Activated CD8-positive, alpha-beta memory T cell treated with anti-CD3 and anti-CD28 coated beads for 36 hours (primary cell): ENCODE results near the gene UCHL5. TPM values are rescaled to one million over a fixed set of nuclear protein-coding genes. Genes with fewer than 3 reads are reported as not detected.
"Not testable (repeated sequence)": the region's sequence is repeated elsewhere in the genome, so short reads cannot be mapped to it uniquely, and the experiment has no call there.

ENCODE experiments used
- CTCF ChIA-PET: fragments of 350-600 bp; sonication (Branson Sonifier 250); formaldehyde crosslinking; loops from one replicate; lab custom pipeline; 2021; ENCODE audit warnings: antibody characterized with exemption; lab: Charles Lee
- POLR2A ChIA-PET: fragments of 350-600 bp; sonication (Branson Sonifier 250); formaldehyde crosslinking; loops from one replicate; lab custom pipeline; 2021; ENCODE audit warnings: antibody characterized with exemption; lab: Charles Lee
- total RNA-seq, 2 experiments: library from RNA; stranded (reverse); gene quantifications; one replicate each; pipeline ENCODE4 v1.2.3, GENCODE V29; 2021

The UCHL5 gene
- total RNA-seq, 2 experiments from 2014 or later: 112 to 118 TPM

DNA sequence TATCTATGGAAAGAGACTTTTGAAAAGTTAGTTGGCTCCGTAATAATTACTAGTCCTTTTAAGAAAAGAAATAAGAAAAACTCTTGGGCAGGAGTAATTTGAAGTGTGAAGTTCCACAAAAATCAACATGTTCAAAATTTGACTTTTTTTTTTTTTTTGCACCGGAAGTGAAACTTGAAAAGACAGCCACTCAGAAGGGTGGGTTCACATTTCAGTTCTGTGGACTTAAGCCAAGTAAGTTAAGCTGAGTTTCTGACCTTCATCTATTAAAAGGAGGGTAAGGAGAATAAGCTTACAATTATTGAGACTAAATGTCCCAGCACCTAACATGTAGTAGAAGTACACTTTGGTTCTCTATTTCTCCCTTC is 11.2 kb upstream of the UCHL5 start:
- CTCF ChIA-PET: interaction anchor here (1.0 to 1.3 kb wide), 2 partner anchors 34 to 53 kb away, joined by 3 to 4 read pairs; partner anchors contain the start of gene GLRX2
- POLR2A ChIA-PET: interaction anchor here (0.7 to 0.9 kb wide), 2 partner anchors 12 to 21 kb away, joined by 3 to 6 read pairs; partner anchors contain the start of genes RO60 and UCHL5

DNA sequence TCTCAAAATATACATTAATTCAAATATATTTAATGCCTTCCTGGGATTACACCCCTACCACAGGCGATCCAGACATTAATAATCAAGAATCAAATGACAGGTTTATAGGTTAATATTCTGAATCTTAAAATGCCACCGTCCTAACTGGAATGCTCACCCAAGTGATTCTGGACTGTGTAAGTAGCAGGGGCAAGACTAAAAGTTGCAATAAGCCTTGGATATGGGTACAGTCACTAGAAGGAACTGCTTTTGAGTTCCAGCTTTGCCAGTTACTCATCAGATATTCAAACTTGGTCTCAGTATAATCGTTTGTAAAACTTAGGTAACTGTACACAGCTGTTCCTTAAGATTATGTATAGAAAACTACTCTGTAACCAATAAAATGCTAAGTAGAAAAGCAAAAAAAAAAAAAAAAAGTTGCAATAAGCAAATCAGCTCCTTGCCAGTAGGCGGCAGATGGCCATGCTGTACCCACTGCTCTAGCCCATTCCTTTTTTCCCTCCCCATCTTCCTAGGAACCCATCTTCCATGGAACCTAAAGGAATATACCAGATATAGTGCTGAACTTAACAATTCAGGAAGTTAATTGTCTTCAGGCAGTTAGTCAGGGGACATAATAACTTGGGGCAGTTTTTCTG is 10.7 kb upstream of the UCHL5 start:
- POLR2A ChIA-PET: no interaction called here
- CTCF ChIA-PET: interaction anchor here (0.7 to 1.3 kb wide), 3 partner anchors 11 to 53 kb away, joined by 3 to 4 read pairs (median 4); partner anchors contain the start of genes GLRX2, RO60 and UCHL5

DNA sequence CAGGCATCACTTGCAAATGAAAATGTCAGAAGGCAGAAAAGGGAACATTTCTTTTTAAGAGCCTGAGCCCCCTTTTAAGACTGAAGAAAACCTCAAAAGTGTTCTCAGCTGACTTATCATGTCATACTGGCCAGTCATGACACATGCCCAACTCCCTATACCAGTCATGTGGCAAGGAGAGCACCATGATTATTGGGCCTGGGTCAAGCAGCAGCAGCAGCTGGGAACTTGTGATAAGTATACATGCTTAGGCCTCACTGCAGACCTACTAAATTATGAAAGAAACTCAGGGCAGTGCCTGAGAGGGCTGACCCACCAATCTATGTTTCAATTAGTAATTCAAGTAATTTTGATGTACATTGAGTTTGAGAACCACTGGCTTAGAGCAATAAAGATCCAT is 8.9 kb upstream of the UCHL5 start:
- ChIA-PET CTCF (no interaction called here), POLR2A (interaction anchor here (0.6 kb wide), 1 partner anchor 724 kb away, joined by 3 read pairs; no protein-coding TSS in a partner anchor)

DNA sequence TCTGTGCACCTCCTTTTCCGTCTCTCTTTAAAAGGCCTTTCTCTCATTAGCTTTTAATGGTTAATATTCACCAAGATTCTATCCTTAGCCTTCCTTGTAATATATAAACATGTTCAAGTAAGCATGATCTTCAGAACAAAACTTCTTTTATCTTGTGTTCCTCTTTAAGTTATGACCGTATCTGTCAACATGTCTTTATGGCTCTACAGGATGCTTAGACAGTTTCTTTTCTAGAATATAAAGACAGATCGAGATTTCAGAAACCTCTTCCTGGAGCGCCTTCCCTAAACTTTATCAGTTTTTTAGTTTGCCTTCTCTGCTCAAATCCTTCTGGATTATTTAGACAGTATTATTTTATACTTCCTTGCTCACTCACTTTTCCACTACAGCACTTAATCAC is 7.4 kb upstream of the UCHL5 start:
- CTCF ChIA-PET: no interaction called here
- POLR2A ChIA-PET: no interaction called here

DNA sequence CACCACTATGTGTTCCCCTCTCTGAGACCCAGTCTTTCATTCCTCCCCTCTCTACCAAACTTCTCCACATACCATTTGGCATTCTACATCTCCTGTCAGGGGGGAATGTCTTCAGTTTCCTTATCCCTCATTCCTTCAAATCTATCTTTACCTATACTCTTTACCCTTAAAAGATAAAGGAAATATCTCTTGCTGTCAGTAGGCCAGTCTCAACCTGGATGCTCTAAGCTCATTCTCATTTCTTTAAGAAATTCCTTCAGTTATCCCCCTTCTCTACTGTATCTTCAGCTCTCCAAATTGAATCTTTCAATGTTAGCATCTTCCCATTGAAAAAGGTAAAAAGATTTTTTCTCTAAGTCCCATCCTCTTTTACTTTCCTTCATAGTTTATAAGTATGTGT is 6.8 kb upstream of the UCHL5 start:
- POLR2A ChIA-PET: no interaction called here
- CTCF ChIA-PET: no interaction called here

DNA sequence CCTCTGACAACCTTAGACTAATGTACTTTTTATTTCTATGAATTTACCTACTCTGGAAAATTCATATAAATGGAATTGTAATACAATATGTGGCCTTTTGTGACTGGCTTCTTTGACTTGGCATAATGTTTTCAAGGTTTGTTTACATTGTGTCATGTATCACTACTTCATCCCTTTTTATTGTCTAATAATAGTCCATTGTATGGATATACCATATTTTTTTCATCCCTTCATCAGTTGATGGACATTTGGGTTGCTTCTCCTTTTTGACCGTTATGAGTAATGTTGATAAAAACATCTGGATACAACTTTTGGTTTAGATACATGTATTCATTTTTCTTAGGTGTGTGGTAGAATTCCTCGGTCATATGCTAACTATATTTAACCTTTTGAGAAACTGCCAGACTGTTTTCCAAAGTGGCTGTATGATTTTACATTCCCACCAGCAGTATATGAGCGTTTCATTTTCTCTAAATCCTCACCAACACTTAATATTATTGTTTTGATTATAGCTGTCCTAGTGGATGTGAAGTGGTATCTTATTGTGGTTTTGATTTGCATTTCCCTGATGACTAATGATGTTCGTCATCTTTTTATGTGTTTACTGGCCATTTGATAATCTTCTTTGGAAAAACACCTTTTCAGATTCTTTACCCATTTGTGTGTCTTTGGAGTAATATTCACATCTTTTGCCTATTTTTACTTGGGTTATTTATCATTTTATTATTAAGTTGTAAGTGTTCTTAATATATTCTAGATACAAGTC is 3.7 kb upstream of the UCHL5 start:
- CTCF ChIA-PET: no interaction called here
- POLR2A ChIA-PET: no interaction called here

DNA sequence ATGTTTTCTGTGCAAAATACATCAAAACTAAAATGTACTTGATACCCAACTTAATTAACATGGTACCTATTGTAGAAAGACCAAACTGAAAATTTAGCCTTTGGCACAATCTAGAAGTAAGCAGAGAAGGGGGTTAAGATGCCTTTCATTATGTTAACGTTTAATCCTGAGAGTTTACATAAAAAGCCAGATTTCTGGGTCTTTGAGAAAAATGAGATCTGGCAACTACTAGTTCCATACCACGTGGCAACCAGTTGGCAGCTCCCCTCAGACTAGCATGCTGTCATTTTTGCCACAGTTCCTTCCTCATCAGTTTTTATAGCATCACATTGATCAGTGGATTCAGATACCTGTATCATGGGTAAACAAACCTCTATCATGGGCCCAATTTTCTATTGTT is 1.8 kb upstream of the UCHL5 start:
- ChIA-PET CTCF (interaction anchor here (1.3 kb wide), 1 partner anchor 61 kb away, joined by 6 read pairs; the partner anchor contains the start of gene CDC73), POLR2A (no interaction called here)

DNA sequence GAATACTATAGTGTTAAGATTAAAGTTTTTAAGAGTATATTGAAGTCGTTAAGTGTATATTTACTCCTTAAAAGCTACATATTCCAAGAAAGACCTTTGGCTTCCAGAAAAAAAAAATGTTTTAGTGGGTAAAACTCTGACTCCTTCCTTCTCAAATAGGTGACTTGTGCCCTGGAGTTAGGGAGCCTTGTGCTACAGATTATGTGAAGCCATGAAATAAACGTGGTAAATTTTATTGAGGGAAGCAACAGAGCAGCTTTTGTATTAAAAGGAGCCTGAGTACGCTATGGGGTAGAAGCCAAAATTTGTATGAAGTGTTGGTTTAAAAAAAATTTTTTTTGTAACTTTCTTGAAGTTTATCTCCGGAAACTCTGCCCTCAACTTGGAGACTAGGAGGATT is 1.2 kb upstream of the UCHL5 start:
- POLR2A ChIA-PET: no interaction called here

DNA sequence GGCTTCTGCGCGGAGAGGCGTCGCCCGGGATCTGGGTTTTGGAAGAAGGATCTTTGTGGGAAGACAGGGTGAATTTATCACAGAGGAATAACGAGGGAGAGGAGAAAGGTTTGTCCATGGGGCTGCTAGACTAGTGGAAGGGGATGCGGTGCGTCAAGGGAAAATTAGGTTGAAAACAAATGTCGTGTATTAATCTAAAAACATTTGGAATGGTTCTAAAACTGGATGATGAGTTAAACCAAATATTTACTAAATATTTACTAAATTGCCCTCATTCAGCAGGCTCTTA is 899 bp upstream of the UCHL5 start:
- ChIA-PET CTCF (no interaction called here), POLR2A (no interaction called here)

More for the DNA sequence above, 1.2 kb upstream of the UCHL5 start:
- CTCF ChIA-PET: interaction anchor here (1.3 kb wide), 1 partner anchor 62 kb away, joined by 6 read pairs; the partner anchor contains the start of gene CDC73

DNA sequence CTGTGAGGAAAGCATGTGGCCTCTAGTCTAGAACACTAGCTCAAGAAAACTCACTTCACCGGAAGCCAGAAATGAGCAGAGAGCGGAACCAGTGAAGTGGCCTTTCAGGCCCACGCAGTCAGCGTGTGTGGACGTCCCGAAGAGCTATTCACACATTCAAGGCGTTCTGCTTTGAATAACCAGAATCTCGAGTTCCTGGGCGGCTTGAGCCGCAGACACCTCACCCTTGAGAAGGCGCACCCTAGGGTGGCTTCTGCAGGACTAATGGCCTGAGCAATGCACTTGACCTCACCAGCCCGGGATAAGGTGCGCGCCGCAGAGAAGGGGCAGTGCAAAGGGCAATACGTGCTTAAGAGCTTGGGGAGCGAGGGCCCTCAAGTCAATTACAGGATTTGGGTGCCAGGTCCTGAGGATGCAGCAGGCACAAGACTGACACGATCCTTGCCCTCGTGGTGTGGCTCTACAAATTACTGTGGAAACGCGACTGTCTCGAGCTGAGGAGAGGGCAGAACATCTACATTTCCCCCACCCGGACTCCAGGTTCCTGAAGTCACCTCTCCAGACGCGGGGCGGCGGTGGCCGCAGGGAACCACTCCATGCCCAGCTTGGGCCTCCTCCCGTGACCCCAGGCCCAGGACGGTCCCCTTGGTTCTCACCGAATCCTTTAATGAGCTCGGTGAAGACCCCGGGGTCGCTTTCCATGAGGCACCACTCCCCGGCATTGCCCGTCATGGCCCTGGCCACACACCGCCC is 455 bp downstream of the UCHL5 start:
- POLR2A ChIA-PET: interaction anchor here (0.5 to 2.3 kb wide), 11 partner anchors 10 to 252 kb away, joined by 3 to 23 read pairs (median 6); partner anchors contain the start of genes CDC73, GLRX2 and RGS2
- CTCF ChIA-PET: interaction anchor here (0.7 to 2.0 kb wide), 10 partner anchors 11 to 1237 kb away, joined by 3 to 9 read pairs (median 4); partner anchors contain the start of genes CDC73 and GLRX2

DNA sequence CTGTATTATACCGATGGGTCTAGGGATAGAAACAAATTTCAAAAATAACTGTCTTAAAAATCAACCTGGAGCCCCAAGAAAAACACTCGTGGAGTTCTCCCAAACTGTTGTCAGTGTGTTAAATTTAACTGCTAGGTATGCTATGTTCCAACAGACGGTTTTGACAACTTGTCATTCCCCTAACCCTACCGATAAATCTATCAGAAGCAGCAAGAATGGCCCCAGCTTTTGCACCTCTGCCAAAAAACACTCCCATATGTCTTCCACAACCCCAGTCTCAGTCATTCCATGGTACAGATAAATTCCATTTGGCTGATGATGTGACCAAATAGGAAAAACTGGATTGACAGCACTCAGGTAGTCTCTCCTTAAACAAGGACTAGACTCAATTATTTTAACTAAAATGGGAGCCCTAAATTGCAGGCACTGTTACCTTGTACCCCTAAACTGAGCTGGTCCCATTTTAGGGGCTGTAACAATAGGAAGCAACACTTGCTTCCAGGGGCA is 4.9 kb downstream of the UCHL5 start:
- ChIA-PET CTCF (no interaction called here), POLR2A (no interaction called here)

DNA sequence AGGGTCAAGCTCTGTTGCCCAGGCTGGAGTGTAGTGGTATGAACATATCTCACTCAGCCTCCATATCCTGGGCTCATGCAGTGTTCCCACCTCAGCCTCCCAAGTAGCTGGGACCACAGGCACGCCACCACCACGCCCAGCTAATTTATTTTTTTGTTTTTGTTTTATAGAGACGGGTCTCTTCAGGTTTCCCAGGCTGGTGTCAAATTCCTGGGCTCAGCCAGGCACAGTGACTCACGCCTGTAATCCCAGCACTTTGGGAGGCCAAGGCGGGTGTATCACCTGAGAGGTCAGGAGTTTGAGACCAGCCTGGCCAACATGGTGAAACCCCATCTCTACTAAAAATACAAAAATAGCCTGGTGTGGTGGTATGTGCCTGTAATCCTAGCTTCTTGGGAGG is 10.2 kb downstream of the UCHL5 start:
- POLR2A ChIA-PET: interaction anchor here (0.5 to 0.8 kb wide), 2 partner anchors 10 to 22 kb away, joined by 3 read pairs; partner anchors contain the start of genes RO60 and UCHL5
- CTCF ChIA-PET: not testable (repeated sequence)

DNA sequence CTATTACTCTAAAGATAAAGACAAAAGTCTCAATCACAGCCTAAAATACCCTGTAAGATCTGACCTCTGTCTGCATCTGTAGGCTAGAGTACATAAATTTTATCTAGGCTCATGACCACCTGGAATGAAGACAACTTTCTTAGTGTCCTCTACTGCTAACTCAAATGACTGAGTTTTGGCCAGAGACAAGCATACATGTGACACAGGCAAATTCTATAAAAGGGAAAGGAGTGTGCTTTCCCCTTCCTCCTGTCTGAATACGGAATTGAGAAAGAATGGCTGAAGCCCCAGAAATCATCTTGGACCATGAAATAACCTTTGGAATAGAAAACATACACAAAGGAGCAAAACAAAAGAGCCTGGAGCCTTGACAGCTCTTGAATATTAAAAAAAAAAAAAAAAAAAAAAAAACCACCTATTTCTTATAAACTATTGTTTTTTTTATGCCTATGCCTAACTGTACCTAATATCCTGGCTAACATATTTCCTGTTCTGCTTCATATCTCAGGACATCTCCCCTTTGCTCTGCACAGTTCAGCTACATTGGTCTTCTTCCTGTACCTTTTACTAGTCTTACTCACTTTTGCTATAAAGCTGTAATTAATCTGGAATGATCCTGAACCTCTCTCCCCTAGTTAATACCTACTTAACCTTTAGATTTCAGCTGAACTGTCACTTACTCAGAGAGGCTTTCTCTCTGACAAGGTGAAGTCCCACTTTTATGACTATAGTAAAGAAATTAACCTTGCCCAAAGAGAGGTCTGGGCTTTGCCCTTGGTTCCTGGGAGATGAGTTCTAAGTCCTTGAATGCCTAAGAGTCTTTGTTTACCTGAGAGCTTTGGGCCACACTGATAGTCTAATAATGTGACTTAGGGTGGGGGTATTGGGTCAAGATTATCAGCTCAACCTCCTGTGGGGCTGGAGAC is 16.1 kb downstream of the UCHL5 start:
- ChIA-PET POLR2A (no interaction called here), CTCF (no interaction called here)

DNA sequence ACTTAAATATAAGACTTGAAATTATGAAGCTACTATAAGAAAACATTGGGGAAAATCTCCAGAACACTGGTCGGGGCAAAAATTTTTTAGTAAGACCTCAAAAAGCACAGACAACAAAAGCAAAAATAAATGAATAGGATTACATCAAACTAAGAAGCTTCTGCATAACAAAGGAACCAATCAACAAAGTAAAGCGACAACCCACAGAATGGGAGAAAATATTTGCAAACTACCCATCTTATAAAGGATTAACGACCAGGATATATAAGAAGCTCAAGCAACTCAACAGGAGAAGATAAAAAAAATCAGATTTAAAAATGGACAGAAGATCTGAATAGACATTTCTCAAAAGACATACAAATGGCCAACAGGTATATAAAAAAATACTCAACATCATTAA is 19.1 kb downstream of the UCHL5 start:
- CTCF ChIA-PET: no interaction called here
- POLR2A ChIA-PET: no interaction called here

DNA sequence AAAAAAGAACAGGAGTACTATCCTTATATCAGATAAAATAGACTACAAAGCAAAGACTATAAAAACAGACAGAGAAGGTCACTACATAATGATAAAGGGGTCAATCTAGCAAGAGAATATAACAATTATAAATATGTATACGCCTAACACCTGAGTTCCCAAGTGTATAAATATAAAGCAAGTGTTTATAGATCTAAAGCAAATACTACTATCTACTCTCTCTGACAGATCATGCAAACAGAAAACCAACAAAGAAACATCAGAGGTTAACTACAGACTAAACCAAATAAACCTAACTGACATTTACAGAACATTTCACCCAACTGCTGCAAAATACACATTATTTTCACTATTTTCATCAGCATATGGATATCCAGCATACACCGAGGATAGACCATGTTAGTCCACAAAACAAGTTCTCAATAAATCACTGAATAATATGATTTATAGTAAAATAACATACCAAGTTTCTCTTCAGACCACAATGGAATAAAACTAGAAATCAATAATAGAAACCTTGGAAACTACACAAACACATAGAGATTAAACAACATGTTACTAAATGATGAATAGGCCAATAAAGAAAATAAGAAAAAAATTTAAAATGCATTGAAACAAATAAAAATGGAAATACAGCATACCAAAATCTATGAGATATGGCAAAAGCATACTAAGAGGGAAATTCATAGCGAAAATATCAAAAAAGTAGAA is 22.7 kb downstream of the UCHL5 start:
- ChIA-PET POLR2A (no interaction called here), CTCF (no interaction called here)

DNA sequence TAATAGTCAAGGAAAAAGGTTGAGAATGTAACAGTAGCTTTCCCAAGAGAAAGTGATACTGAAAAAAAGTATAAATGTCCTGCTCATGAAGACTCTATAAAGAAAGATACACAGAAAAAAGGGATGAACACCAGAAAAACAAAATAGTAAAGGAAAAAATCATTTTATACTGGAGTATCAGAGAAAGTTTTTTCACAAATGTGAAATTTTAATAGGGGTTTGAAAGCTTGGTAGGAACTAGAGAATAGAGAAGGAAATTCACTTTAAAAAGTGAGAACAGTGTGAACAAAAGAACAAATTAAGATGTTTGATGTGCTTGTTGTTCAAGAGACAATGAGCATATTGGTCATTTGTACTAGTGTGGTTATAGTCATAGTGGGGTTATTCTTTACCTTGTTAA is 25.6 kb downstream of the UCHL5 start:
- ChIA-PET CTCF (no interaction called here), POLR2A (no interaction called here)

DNA sequence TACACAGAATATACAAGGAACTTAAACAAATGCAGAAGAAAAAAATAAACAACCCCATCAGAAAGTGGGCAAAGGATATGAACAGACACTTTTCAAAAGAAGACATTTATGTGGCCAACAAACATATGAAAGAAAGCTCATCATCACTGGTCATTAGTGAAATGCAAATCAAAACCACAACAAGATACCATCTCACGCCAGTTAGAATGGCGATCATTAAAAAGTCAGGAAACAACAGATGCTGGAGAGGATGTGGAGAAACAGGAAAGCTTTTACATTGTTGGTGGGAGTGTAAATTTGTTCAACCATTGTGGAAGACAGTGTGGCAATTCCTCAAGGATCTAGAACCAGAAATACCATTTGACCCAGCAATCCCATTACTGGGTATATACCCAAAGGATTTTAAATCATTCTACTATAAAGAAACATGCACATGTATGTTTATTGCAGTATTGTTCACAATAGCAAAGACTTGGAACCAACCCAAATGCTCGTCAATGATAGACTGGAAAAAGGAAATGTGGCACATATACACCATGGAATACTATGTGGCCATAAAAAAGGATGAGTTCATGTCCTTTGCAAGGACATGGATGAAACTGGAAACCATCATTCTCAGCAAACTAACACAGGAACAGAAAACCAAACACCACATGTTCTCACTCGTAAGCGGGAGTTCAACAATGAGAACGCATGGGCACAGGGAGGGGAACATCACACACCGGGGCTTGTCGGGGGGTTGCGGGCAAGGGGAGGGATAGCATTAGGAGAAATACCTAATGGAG is 26.3 kb downstream of the UCHL5 start:
- CTCF ChIA-PET, POLR2A ChIA-PET: not testable (repeated sequence)
